ENCODE measurements around the gene KDM4E. TPM values are rescaled to one million over a fixed set of nuclear protein-coding genes. Genes with fewer than 3 reads are reported as not detected.
"Not testable (repeated sequence)": the region's sequence is repeated elsewhere in the genome, so short reads cannot be mapped to it uniquely, and the experiment has no call there.

KDM4E gene
- total RNA-seq, 1 donor from 2014 or later, result not detected

GRCh38 chr11:95045812-95046211 is 20.8 kb downstream of the KDM4E start:
- Mint-ChIP-seq H3K4me3 (ENCODE audit: unreplicated experiment) (no peak overlapping the region), H3K27ac (ENCODE audit: unreplicated experiment) (no peak overlapping the region), H3K4me1 (ENCODE audit: unreplicated experiment) (no peaks in the 10 kb centered on the region), H3K9me3 (ENCODE audit: unreplicated experiment) (no peaks in the 10 kb centered on the region), H3K36me3 (ENCODE audit: low read depth, unreplicated experiment) (no peaks in the 10 kb centered on the region), H3K27me3 (ENCODE audit: unreplicated experiment) (no peaks in the 10 kb centered on the region)
- no peak for TF ChIP-seq CTCF (IDR thresholded peaks at IDR 0.05; ENCODE audit: unreplicated experiment)
- DNase-seq (ENCODE audit: low spot score), result no peak

DNA sequence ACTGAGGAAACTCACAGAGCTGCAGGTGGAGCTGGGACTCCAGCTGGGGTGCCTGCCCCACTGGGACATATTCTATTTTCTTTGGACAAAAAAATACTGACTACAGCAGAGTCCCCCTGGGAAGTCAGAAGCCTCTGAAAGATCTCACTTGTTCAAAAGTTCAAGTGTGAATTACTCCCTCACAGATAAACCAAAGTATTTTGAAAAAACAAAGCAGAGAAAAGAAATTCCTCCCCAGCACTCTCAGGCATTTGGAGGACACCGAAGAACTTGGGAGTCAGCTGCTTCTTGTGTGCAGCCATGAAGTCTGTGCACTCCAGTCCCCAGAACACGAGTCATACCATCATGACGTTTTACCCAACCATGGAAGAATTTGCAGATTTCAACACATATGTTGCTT is 24.1 kb downstream of the KDM4E start, which contains the start of gene KDM4F:
Gene KDM4F, plus strand, starts transcription at position 301 of the 400 bp plus-strand sequence.
- not testable (repeated sequence) for H3K27me3 Mint-ChIP-seq (ENCODE audit: unreplicated experiment); H3K36me3 Mint-ChIP-seq (ENCODE audit: low read depth, unreplicated experiment); H3K27ac Mint-ChIP-seq (ENCODE audit: unreplicated experiment); H3K4me3 Mint-ChIP-seq (ENCODE audit: unreplicated experiment); DNase-seq (ENCODE audit: low spot score); H3K4me1 Mint-ChIP-seq (ENCODE audit: unreplicated experiment); H3K9me3 Mint-ChIP-seq (ENCODE audit: unreplicated experiment)

GRCh38 chr11:95050595-95051202 is 25.6 kb downstream of the KDM4E start:
- no peaks in the 10 kb centered on the region for H3K9me3 Mint-ChIP-seq (ENCODE audit: unreplicated experiment)
- H3K4me1 Mint-ChIP-seq (ENCODE audit: unreplicated experiment), result peaks cover 7% of the 10 kb centered on the region
- TF ChIP-seq CTCF (IDR thresholded peaks at IDR 0.05; ENCODE audit: unreplicated experiment), result no peak
- no peaks in the 10 kb centered on the region for H3K27me3 Mint-ChIP-seq (ENCODE audit: unreplicated experiment)
- no peak overlapping the region for H3K27ac Mint-ChIP-seq (ENCODE audit: unreplicated experiment)
- no peak overlapping the region for H3K4me3 Mint-ChIP-seq (ENCODE audit: unreplicated experiment)
- H3K36me3 Mint-ChIP-seq (ENCODE audit: low read depth, unreplicated experiment), result peaks cover 6% of the 10 kb centered on the region
- no peak for DNase-seq (ENCODE audit: low spot score)

DNA sequence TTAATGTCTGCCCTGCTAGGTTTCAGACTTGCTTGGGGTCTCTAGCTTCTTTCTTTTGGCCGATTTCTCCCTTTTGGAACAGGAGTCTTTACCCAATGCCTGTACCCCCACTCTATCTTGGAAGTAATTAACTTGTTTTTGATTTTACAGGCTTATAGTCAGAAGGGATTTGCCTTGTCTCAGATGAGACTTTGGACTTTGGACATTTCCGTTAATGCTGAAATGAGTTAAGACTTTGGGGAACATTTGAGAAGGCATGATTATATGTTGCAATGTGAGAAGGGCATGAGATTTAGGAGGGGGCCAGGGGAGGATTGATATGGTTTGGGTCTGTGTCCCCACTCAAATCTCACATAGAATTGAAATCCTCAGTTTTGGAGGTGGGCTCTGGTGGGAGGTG is 29.3 kb downstream of the KDM4E start:
- Mint-ChIP-seq H3K36me3 (ENCODE audit: low read depth, unreplicated experiment) (peaks cover 6% of the 10 kb centered on the region), H3K4me1 (ENCODE audit: unreplicated experiment) (peaks cover 7% of the 10 kb centered on the region), H3K27me3 (ENCODE audit: unreplicated experiment) (no peaks in the 10 kb centered on the region), H3K4me3 (ENCODE audit: unreplicated experiment) (no peak overlapping the region), H3K27ac (ENCODE audit: unreplicated experiment) (no peak overlapping the region), H3K9me3 (ENCODE audit: unreplicated experiment) (no peaks in the 10 kb centered on the region)
- no peak for DNase-seq (ENCODE audit: low spot score)
- no peak for TF ChIP-seq CTCF (IDR thresholded peaks at IDR 0.05; ENCODE audit: unreplicated experiment)

GRCh38 chr11:95055283-95055897 is 30.3 kb downstream of the KDM4E start:
- Mint-ChIP-seq H3K9me3 (ENCODE audit: unreplicated experiment) (no peaks in the 10 kb centered on the region), H3K27ac (ENCODE audit: unreplicated experiment) (no peak overlapping the region), H3K36me3 (ENCODE audit: low read depth, unreplicated experiment) (peaks cover 6% of the 10 kb centered on the region), H3K4me3 (ENCODE audit: unreplicated experiment) (no peak overlapping the region), H3K4me1 (ENCODE audit: unreplicated experiment) (peaks cover 7% of the 10 kb centered on the region), H3K27me3 (ENCODE audit: unreplicated experiment) (no peaks in the 10 kb centered on the region)
- no peak for TF ChIP-seq CTCF (IDR thresholded peaks at IDR 0.05; ENCODE audit: unreplicated experiment)
- DNase-seq (ENCODE audit: low spot score), result no peak
